Measurements from ENCODE around the gene TRAK2.

Gene TRAK2

GRCh38 chr2:201343559-201343958, 107.7 kb downstream of the TRAK2 start:
- ChIA-PET CTCF (interaction anchor here (1.1 to 1.3 kb wide), 2 partner anchors 16 to 20 kb away, joined by 3 to 4 read pairs; no protein-coding TSS in a partner anchor), POLR2A (no interaction called here)
- no peak for TF ChIP-seq CTCF (IDR thresholded peaks at IDR 0.05; ENCODE audit: insufficient read depth, low read length, missing control alignments)

GRCh38 chr2:201342923-201343322, 108.3 kb downstream of the TRAK2 start:
- TF ChIP-seq CTCF (IDR thresholded peaks at IDR 0.05; ENCODE audit: insufficient read depth, low read length, missing control alignments): no peak
- DNase-seq (ENCODE audit: low read depth, low spot score): no peak
- CTCF ChIA-PET: no interaction called here
- POLR2A ChIA-PET: no interaction called here
- no peak overlapping the region for H3K4me3 ChIP-seq (ENCODE audit: low read depth, low read length)

More at GRCh38 chr2:201343559-201343958, 107.7 kb downstream of the TRAK2 start:
- DNase-seq (ENCODE audit: low read depth, low spot score): no peak
- no peak overlapping the region for H3K4me3 ChIP-seq (ENCODE audit: low read depth, low read length)

- CTCF ChIA-PET: no interaction called here
- POLR2A ChIA-PET: no interaction called here
- DNase-seq (ENCODE audit: low read depth, low spot score): no peak
- H3K4me3 ChIP-seq (ENCODE audit: low read depth, low read length): no peak overlapping the region
- no peak for TF ChIP-seq CTCF (IDR thresholded peaks at IDR 0.05; ENCODE audit: insufficient read depth, low read length, missing control alignments)
Observed at GRCh38 chr2:201329409-201329808, 121.8 kb downstream of the TRAK2 start.

- POLR2A ChIA-PET: no interaction called here
- no peak for TF ChIP-seq CTCF (IDR thresholded peaks at IDR 0.05; ENCODE audit: insufficient read depth, low read length, missing control alignments)
- H3K4me3 ChIP-seq (ENCODE audit: low read depth, low read length): no peak overlapping the region
- CTCF ChIA-PET: interaction anchor here (0.9 kb wide), 1 partner anchor 16 kb away, joined by 3 read pairs; no protein-coding TSS in a partner anchor
- no peak for DNase-seq (ENCODE audit: low read depth, low spot score)
Observed at GRCh38 chr2:201327678-201328077, 123.6 kb downstream of the TRAK2 start.

Measured in AG04449 (cell line).